HG03342 (cell line): ENCODE results near the gene CCDC179.

Source experiments
- ATAC-seq: cut with Tn5 transposase; IDR thresholded peaks from one replicate; pipeline ENCODE4 v1.9.1; 2021; ENCODE audit warnings: mild to moderate bottlenecking, moderate library complexity; ENCODE audit not compliant: unreplicated experiment

CCDC179 gene

GRCh38 chr11:22808571-22809197 lies 51.6 kb downstream of the CCDC179 start:
- peak; percentile 41 for ATAC-seq

- ATAC-seq, result peak; percentile 98
These were observed 52.3 kb downstream of the CCDC179 start for GRCh38 chr11:22807855-22808570.

- ATAC-seq, result no peak
These were observed 52.9 kb downstream of the CCDC179 start for GRCh38 chr11:22807391-22807790.

- ATAC-seq, result no peak
These were observed 57.4 kb downstream of the CCDC179 start for GRCh38 chr11:22802861-22803260.

GRCh38 chr11:22800482-22800881 lies 59.8 kb downstream of the CCDC179 start:
- ATAC-seq, result no peak

- ATAC-seq, result no peak
These were observed 61.4 kb downstream of the CCDC179 start for GRCh38 chr11:22798901-22799300.

- no peak for ATAC-seq
These were observed 63.2 kb downstream of the CCDC179 start for GRCh38 chr11:22797047-22797446.
